Lower lobe of right lung (tissue), 2 donors: ENCODE results near the gene PET100. TPM values are rescaled to one million over a fixed set of nuclear protein-coding genes. Genes with fewer than 3 reads are reported as not detected.

ENCODE experiments used
- ATAC-seq, 2 donors: fragments of 200-7000 bp; cut with Tn5 transposase; one replicate each; pipeline ENCODE4 v1.9.1; 2020 to 2022; ENCODE audit warnings: mild to moderate bottlenecking in 2 of 2, moderate library complexity in 2 of 2
- DNase-seq: peaks from one replicate; pipeline ENCODE4 v3.0.0-alpha.2; 2020
- H3K27ac ChIP-seq: fragments of 200-600 bp; one replicate; pipeline ENCODE4 v1.8.0; 2022
- H3K27me3 ChIP-seq: fragments of 200-600 bp; one replicate; pipeline ENCODE4 v1.8.0; 2022; ENCODE audit warnings: low read depth
- H3K36me3 ChIP-seq: fragments of 200-600 bp; one replicate; pipeline ENCODE4 v1.8.0; 2022; ENCODE audit warnings: mild to moderate bottlenecking
- H3K4me1 ChIP-seq: fragments of 200-600 bp; one replicate; pipeline ENCODE4 v1.8.0; 2022
- H3K4me3 ChIP-seq: fragments of 200-600 bp; one replicate; pipeline ENCODE4 v1.8.0; 2022; ENCODE audit warnings: mild to moderate bottlenecking
- H3K9me3 ChIP-seq: fragments of 200-600 bp; one replicate; pipeline ENCODE4 v1.8.0; 2022
- CTCF ChIP-seq: fragments of 200-600 bp; IDR thresholded peaks from one replicate; pipeline ENCODE4 v1.8.0; 2022; ENCODE audit warnings: antibody characterized with exemption, mild to moderate bottlenecking
- intact Hi-C: fragments of 100-400 bp; cut with DNase I; formaldehyde crosslinking; loops from one replicate; pipeline ENCODE4 v1.11.0; 2022
- total RNA-seq: library from RNA; stranded (reverse); fragmentation: NEBNext Ultra II Directional; extraction: Animal tissue kit (Norgen Biotek cat#: 25700); gene quantifications from one replicate; pipeline ENCODE4 v1.2.1, GENCODE V29; 2021
- donor health status: DM: no; HTN: yes; CAD: no; lungs with severe emphysema.

PET100 gene
- total RNA-seq, 1 donor from 2014 or later = 82.6 TPM

DNA sequence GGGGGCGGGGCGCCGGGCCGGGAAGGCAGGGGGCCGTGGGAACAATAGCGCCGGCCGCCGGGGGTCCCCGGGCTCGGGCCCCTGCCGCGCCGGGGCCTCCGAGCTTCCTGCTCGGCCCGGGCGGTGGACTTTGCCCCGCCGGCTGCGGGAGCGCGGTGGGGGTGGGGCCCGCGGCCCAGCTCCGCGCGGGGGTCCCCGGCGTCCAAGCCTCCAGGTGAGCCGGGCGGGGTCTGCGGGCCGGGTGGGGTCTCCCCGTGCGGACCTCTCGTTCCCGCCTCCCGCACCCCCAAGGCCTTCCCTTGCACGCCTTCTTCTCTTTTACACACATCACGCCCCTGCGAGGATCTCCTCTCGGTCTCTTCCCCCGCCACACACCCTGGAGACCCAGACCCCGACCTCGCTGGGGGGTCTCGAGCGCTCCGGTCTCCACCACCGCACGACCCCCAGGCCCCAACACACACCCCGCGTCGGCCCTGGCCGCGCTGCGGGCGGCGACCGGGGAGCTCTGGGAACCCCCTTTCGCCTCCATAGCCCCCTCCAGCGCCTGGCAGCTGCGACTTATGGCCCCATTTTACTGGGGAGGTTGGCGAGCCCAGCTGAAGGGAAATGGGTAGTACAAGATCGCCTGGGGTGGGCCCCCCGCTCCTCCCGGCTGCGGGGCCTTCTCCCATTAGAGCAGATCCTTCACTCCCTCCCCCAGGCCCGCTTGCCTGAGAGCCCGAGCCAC, 33.2 kb upstream of the PET100 start:
- ATAC-seq (peak; percentile 5 to 28), DNase-seq (no peak)
- H3K4me1 ChIP-seq = peaks cover 3% of the 10 kb centered on the region
- no peaks in the 10 kb centered on the region for H3K9me3 ChIP-seq
- peak overlapping the region; percentile 56 for H3K27ac ChIP-seq
- no peak for TF ChIP-seq CTCF
- intact Hi-C loops = no loop called here
- H3K27me3 ChIP-seq = peaks cover 35% of the 10 kb centered on the region
- peak overlapping the region; percentile 57 for H3K4me3 ChIP-seq
- no peaks in the 10 kb centered on the region for H3K36me3 ChIP-seq

- H3K4me1 ChIP-seq = peaks cover 3% of the 10 kb centered on the region
- intact Hi-C loops = no loop called here
- no peak for ATAC-seq
These were observed 31.9 kb upstream of the PET100 start for GRCh38 chr19:7597689-7598088.

DNA sequence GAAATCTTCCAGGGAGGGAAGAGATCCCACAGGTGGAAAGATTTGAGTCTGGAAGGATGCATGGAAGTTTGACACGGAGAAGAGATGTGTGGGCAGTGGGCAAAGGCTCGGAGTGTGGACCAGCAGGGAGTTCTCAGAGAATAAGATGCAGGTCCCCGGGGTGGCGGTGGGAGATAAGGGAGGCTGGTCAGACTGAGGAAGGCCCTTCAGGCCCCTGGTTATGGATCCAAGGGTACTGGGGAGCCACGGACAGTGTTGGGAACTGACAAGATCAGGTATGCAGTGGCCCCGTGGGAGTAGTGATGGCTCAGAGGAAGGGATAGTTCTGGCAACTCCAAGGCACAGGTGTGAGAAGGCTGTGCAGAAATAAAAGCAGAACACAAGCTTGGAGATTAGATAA, 31.4 kb upstream of the PET100 start:
- intact Hi-C loops = no loop called here
- peaks cover 3% of the 10 kb centered on the region for H3K4me1 ChIP-seq
- ATAC-seq (no peak), DNase-seq (no peak)
- no peaks in the 10 kb centered on the region for H3K36me3 ChIP-seq
- peaks cover 36% of the 10 kb centered on the region for H3K27me3 ChIP-seq
- no peak overlapping the region for H3K27ac ChIP-seq
- no peak for TF ChIP-seq CTCF
- no peak overlapping the region for H3K4me3 ChIP-seq
- no peaks in the 10 kb centered on the region for H3K9me3 ChIP-seq

More at GRCh38 chr19:7597689-7598088, 31.9 kb upstream of the PET100 start:
- DNase-seq = no peak
- H3K27me3 ChIP-seq = peaks cover 36% of the 10 kb centered on the region
- no peak for TF ChIP-seq CTCF
- no peak overlapping the region for H3K4me3 ChIP-seq
- no peaks in the 10 kb centered on the region for H3K36me3 ChIP-seq
- no peak overlapping the region for H3K27ac ChIP-seq
- no peaks in the 10 kb centered on the region for H3K9me3 ChIP-seq

- Histone ChIP-seq H3K36me3 (no peaks in the 10 kb centered on the region), H3K9me3 (no peaks in the 10 kb centered on the region), H3K27me3 (peaks cover 30% of the 10 kb centered on the region), H3K4me3 (no peak overlapping the region), H3K27ac (no peak overlapping the region), H3K4me1 (peaks cover 3% of the 10 kb centered on the region)
- no peak for TF ChIP-seq CTCF
- no peak for ATAC-seq
- intact Hi-C loops = no loop called here
- no peak for DNase-seq
These were observed 28.9 kb upstream of the PET100 start for GRCh38 chr19:7600721-7601120.

DNA sequence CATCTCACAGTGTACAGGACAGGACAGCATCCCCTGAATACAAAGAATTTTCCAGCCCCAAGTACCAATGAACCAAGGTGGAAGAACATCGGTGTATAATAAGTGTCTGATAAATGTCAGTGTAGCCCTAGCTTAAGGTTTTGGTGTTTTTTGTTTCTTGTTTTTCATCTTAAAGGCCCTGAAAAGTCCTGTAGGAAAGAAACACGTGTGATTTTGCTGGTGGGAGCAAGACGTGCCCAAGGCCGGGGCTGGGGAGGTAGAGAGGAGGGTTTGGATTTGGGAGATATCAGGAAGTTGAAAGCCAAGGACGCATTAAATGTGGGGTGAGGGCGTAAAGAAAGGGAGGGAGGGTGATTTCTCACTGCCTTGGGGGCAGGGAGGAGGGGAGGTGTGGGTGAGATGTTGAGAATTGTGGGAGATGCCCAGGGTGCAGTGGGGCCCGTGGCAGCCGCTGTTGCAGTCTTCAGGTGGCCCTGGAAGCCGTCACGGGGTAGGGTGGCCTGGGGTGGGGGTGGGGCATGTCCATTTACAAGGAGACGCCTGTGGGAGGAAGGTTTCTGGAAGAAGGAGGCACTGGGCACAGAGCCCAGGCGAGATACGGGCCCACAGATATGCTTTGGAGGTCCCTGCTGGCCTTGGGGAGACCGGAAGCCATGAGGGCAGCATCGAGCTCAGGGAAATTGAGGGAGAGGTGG, 27.2 kb upstream of the PET100 start:
- intact Hi-C loops = no loop called here
- Histone ChIP-seq H3K9me3 (no peaks in the 10 kb centered on the region), H3K27me3 (peaks cover 19% of the 10 kb centered on the region), H3K4me3 (no peak overlapping the region), H3K36me3 (peaks cover 6% of the 10 kb centered on the region), H3K4me1 (no peaks in the 10 kb centered on the region), H3K27ac (peak overlapping the region; percentile 38)
- TF ChIP-seq CTCF = no peak
- ATAC-seq = peak; percentile 70
- DNase-seq = peak; percentile 74
